HepG2 (cell line): ENCODE results near the gene LRRC39. TPM values are rescaled to one million over a fixed set of nuclear protein-coding genes. Genes with fewer than 3 reads are reported as not detected.

ENCODE experiments used
- HNRNPH1 ChIP-seq: fragments of 200-400 bp; formaldehyde crosslinking; optimal IDR thresholded peaks from 2 replicates; pipeline ENCODE3; 2017; ENCODE audit warnings: mild to moderate bottlenecking, low read depth, low read length
- JDP2 ChIP-seq: sonication (generic); formaldehyde crosslinking; IDR thresholded peaks from 2 replicates; pipeline ENCODE4 v1.8.1; 2022; ENCODE audit warnings: missing genetic modification reagents, borderline replicate concordance
- MED13 ChIP-seq: sonication (generic); formaldehyde crosslinking; IDR thresholded peaks from 2 replicates; pipeline ENCODE4 v1.5.0; 2020; ENCODE audit warnings: missing genetic modification reagents
- NCOA2 ChIP-seq: sonication (generic); formaldehyde crosslinking; IDR thresholded peaks from 2 replicates; pipeline ENCODE4 v1.8.0; 2022; ENCODE audit warnings: inconsistent platforms
- PATZ1 ChIP-seq: sonication (generic); formaldehyde crosslinking; IDR thresholded peaks from 2 replicates; pipeline ENCODE4 v1.4.0; 2020; ENCODE audit warnings: missing genetic modification reagents
- PPARG ChIP-seq: conservative IDR thresholded peaks from 2 replicates; pipeline ENCODE4 v1.6.1; 2016; ENCODE audit warnings: missing biosample characterization, missing genetic modification reagents
- RFX5 ChIP-seq: IDR thresholded peaks from 2 replicates; pipeline ENCODE4 v1.6.1; 2011; ENCODE audit warnings: low read depth, low read length, improper control_type of control experiment
- TFAP4 ChIP-seq: sonication (generic); IDR thresholded peaks from 2 replicates; pipeline ENCODE4 v1.6.1; 2016; ENCODE audit warnings: low read depth, borderline replicate concordance
- THAP8 ChIP-seq: sonication (generic); formaldehyde crosslinking; IDR thresholded peaks from 2 replicates; pipeline ENCODE4 v1.5.1; 2020; ENCODE audit warnings: missing genetic modification reagents, mild to moderate bottlenecking, borderline replicate concordance
- WIZ ChIP-seq: sonication (generic); formaldehyde crosslinking; IDR thresholded peaks from 2 replicates; pipeline ENCODE4 v1.5.1; 2020; ENCODE audit warnings: mild to moderate bottlenecking, missing genetic modification reagents
- YY1 ChIP-seq: IDR thresholded peaks from 2 replicates; pipeline ENCODE4 v1.6.1; 2011; ENCODE audit warnings: low read length, low read depth, moderate library complexity, mild to moderate bottlenecking; ENCODE audit not compliant: insufficient read depth, insufficient replicate concordance
- ZBTB7A ChIP-seq: sonication (generic); formaldehyde crosslinking; IDR thresholded peaks from 2 replicates; pipeline ENCODE4 v1.8.0; 2022; ENCODE audit warnings: mild to moderate bottlenecking, missing genetic modification reagents
- ZC3H13 ChIP-seq: sonication (generic); formaldehyde crosslinking; IDR thresholded peaks from 2 replicates; pipeline ENCODE4 v1.8.1; 2023; ENCODE audit warnings: mild to moderate bottlenecking, missing genetic modification reagents, moderate library complexity
- ZFP1 ChIP-seq: IDR thresholded peaks from 2 replicates; pipeline ENCODE4 v1.6.1; 2016
- ZNF296 ChIP-seq: sonication (generic); formaldehyde crosslinking; conservative IDR thresholded peaks from 2 replicates; pipeline ENCODE4 v1.5.0; 2020; ENCODE audit warnings: mild to moderate bottlenecking, missing genetic modification reagents
- ZNF317 ChIP-seq: sonication (generic); formaldehyde crosslinking; IDR thresholded peaks from 2 replicates; pipeline ENCODE4 v1.5.0; 2020; ENCODE audit warnings: mild to moderate bottlenecking, missing genetic modification reagents
- ZNF430 ChIP-seq: sonication (generic); formaldehyde crosslinking; IDR thresholded peaks from 2 replicates; pipeline ENCODE4 v1.9.0; 2021; ENCODE audit warnings: mild to moderate bottlenecking, missing genetic modification reagents
- ZNF451 ChIP-seq: sonication (generic); formaldehyde crosslinking; IDR thresholded peaks from 2 replicates; pipeline ENCODE4 v1.5.0; 2020; ENCODE audit warnings: mild to moderate bottlenecking, missing genetic modification reagents
- ZNF597 ChIP-seq: sonication (generic); formaldehyde crosslinking; IDR thresholded peaks from 2 replicates; pipeline ENCODE4 v1.5.0; 2020; ENCODE audit warnings: missing genetic modification reagents
- ZNF674 ChIP-seq: sonication (generic); formaldehyde crosslinking; IDR thresholded peaks from 2 replicates; pipeline ENCODE4 v1.5.0; 2020; ENCODE audit warnings: low read depth, mild to moderate bottlenecking, missing genetic modification reagents
- ZNF777 ChIP-seq: sonication (generic); formaldehyde crosslinking; IDR thresholded peaks from 2 replicates; pipeline ENCODE4 v1.4.0; 2020; ENCODE audit warnings: missing genetic modification reagents
- ZSCAN29 ChIP-seq: sonication (generic); formaldehyde crosslinking; conservative IDR thresholded peaks from 2 replicates; pipeline ENCODE4 v1.4.0; 2020; ENCODE audit warnings: mild to moderate bottlenecking, missing genetic modification reagents
- polyA plus RNA-seq, 8 experiments: library from polyadenylated mRNA; depleted of rRNA in 3 of 8; stranded (reverse) in 7 of 8; unstranded in 1 of 8; fragments of >200 nt; fragmentation: Illumina TruSeq in 4 of 8; extraction: Trizol in 4 of 8; gene quantifications; 2 replicates each; pipeline versions ENCODE4 v1.2.1 to v1.2.3, GENCODE V29; 2011 to 2016; ENCODE audit warnings: low read depth in 4 of 8, missing spikeins in 1 of 8, mixed read lengths in 1 of 8; ENCODE audit not compliant: insufficient read depth in 1 of 8
- total RNA-seq, 5 experiments: library from RNA; depleted of rRNA; stranded (reverse); fragments of >200 nt; fragmentation: Illumina TruSeq; extraction: Trizol; gene quantifications; 2 replicates each; pipeline ENCODE4 v1.2.3, GENCODE V29; 2016; ENCODE audit warnings: low read depth in 1 of 5
- TF ChIP-seq, protein P1 (sequence below): sonication (generic); formaldehyde crosslinking; IDR thresholded peaks from 2 replicates; pipeline ENCODE4 v1.5.1; 2020; ENCODE audit warnings: missing genetic modification reagents, mild to moderate bottlenecking, borderline replicate concordance
- TF ChIP-seq, protein P2 (sequence below): sonication (generic); formaldehyde crosslinking; IDR thresholded peaks from 2 replicates; pipeline ENCODE4 v1.4.0; 2020; ENCODE audit warnings: mild to moderate bottlenecking, missing genetic modification reagents

Gene LRRC39
- total and polyA plus RNA-seq, 2 of the 13 experiments (the other 11 are each of a cell fraction or from before 2014, with no cell fraction given): 0.07 to 0.32 TPM

GRCh38 chr1:100132566-100133477, 45.2 kb downstream of the LRRC39 start, which contains the start of the genes SASS6 and TRMT13 (continued):
- TF ChIP-seq ZNF317 (CRISPR knock-in tag): no peak; the same call in 1 of the 2 replicates
- TF ChIP-seq ZBTB7A: 0 out of 2 replicates have a peak, but pooled peaks have one; percentile 12
- peak; percentile 78; the same call in 1 of the 2 replicates for TF ChIP-seq ZSCAN29 (CRISPR knock-in tag)
- TF ChIP-seq ZNF674 (CRISPR knock-in tag): no peak
- TF ChIP-seq WIZ: peak; percentile 80; the same call in 1 of the 2 replicates
- TF ChIP-seq JDP2 (CRISPR knock-in tag): no peak
- TF ChIP-seq THAP8 (CRISPR knock-in tag): 0 out of 2 replicates have a peak, but pooled peaks have one; percentile 17
- no peak for TF ChIP-seq NCOA2 (CRISPR knock-in tag)
- no peak for TF ChIP-seq ZNF451 (CRISPR knock-in tag)
- TF ChIP-seq, protein P1, sequence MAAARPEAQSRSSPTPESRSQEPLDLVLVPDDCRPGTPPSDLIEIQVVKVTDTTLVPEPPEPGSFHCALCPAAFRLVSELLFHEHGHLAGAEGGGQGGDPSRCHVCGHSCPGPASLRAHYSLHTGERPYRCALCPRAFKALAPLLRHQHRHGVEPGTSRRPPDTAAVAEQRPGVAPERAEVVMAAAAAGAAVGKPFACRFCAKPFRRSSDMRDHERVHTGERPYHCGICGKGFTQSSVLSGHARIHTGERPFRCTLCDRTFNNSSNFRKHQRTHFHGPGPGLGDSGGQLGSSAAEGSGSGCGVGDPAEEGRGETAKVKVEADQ: peak; percentile 70; the same call in 1 of the 2 replicates
- no peak for TF ChIP-seq ZNF597 (CRISPR knock-in tag)
- peak; percentile 53; the same call in 1 of the 2 replicates for TF ChIP-seq ZNF430
- TF ChIP-seq PATZ1 (CRISPR knock-in tag): peak; percentile 58; the same call in 1 of the 2 replicates
- TF ChIP-seq MED13 (CRISPR knock-in tag): peak; percentile 74; the same call in 1 of the 2 replicates
- no peak for TF ChIP-seq ZFP1 (CRISPR knock-in tag)
- no peak for TF ChIP-seq HNRNPH1
- TF ChIP-seq PPARG (CRISPR knock-in tag): peak; percentile 39; the same call in 1 of the 2 replicates
- TF ChIP-seq, protein P2, sequence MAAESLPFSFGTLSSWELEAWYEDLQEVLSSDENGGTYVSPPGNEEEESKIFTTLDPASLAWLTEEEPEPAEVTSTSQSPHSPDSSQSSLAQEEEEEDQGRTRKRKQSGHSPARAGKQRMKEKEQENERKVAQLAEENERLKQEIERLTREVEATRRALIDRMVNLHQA (CRISPR knock-in tag): no peak
- peak; percentile 41; the same call in 1 of the 2 replicates for TF ChIP-seq TFAP4
- no peak for TF ChIP-seq ZNF296
- TF ChIP-seq YY1: peak; percentile 99
- peak; percentile 59 for TF ChIP-seq ZNF777 (CRISPR knock-in tag)
- no peak for TF ChIP-seq RFX5
- no peak for TF ChIP-seq ZC3H13 (CRISPR knock-in tag)
